Measurements from ENCODE around the gene FLOT2. TPM values are rescaled to one million over a fixed set of nuclear protein-coding genes. Genes with fewer than 3 reads are reported as not detected.

Gene FLOT2
- total and polyA plus RNA-seq, 2 of the 8 experiments (the other 6 are each of a cell fraction or from before 2014, with no cell fraction given), result 116 to 189 TPM

GRCh38 chr17:28917029-28917428, 19.5 kb upstream of the FLOT2 start:
- H3K36me3 ChIP-seq (ENCODE audit: control insufficient read depth in 2 of 4, insufficient read depth in 4 of 4, low read length in 3 of 4), result peaks cover 43 to 87% (median 84%) of the 10 kb centered on the region in 4 experiments
- no peak overlapping the region for H3K4me2 ChIP-seq (ENCODE audit: insufficient read depth in 1 of 2, low read depth in 2 of 2, low read length in 2 of 2)
- no peak overlapping the region for H3K56ac ChIP-seq (replicated peaks; ENCODE audit: insufficient read length, low read depth, low read length)
- H3K79me2 ChIP-seq (ENCODE audit: control insufficient read depth in 1 of 2, insufficient read depth in 2 of 2, low read length in 2 of 2), result 0 out of 4 replicates have a peak, but pooled peaks cover 0 to 2% of the 10 kb centered on the region in 2 experiments
- H3K18ac ChIP-seq (ENCODE audit: extremely low read depth, low read length), result no peak overlapping the region
- H3K9ac ChIP-seq (replicated peaks in 1 of 4; ENCODE audit: extremely low read depth in 1 of 4, low read depth in 3 of 4, low read length in 3 of 4), result no peak overlapping the region
- H3K4me3 ChIP-seq (ENCODE audit: extremely low read depth in 1 of 4, insufficient read depth in 2 of 4, low read depth in 3 of 4, low read length in 4 of 4), result no peak overlapping the region
- no peaks in the 10 kb centered on the region for H3K27me3 ChIP-seq (replicated peaks in 1 of 4; ENCODE audit: control insufficient read depth in 3 of 4, extremely low read depth in 1 of 4, insufficient read depth in 3 of 4, low read length in 3 of 4)
- ChIA-PET CTCF (ENCODE audit: partially characterized antibody) (interaction anchor here (0.5 to 16.4 kb wide), 17 partner anchors 7 to 215 kb away, joined by 3 to 123 read pairs (median 3); partner anchors contain the start of genes DHRS13 and TLCD1), POLR2A (ENCODE audit: partially characterized antibody) (interaction anchor here (1.0 to 2.4 kb wide), 9 partner anchors 7 to 197 kb away, joined by 3 to 7 read pairs (median 4); partner anchors contain the start of gene RPL23A)
- H2BK15ac ChIP-seq (ENCODE audit: low read length), result no peak overlapping the region
- H3K27ac ChIP-seq (ENCODE audit: low read depth, low read length), result no peak overlapping the region
- H3K4ac ChIP-seq (replicated peaks; ENCODE audit: insufficient read length, low read depth, low read length), result no peak overlapping the region
- no peak overlapping the region for H2BK5ac ChIP-seq (ENCODE audit: low read depth, low read length)
- no peak overlapping the region for H3K14ac ChIP-seq (ENCODE audit: insufficient read length)
- peaks cover 2 to 14% of the 10 kb centered on the region in 2 experiments for H4K20me1 ChIP-seq (replicated peaks in 1 of 2; ENCODE audit: control insufficient read depth in 1 of 2, insufficient read depth in 2 of 2, low read length in 2 of 2)
- WGBS, 2 experiments (ENCODE audit: extremely low coverage in 1 of 2, insufficient coverage in 1 of 2, insufficient read length in 1 of 2, insufficient replicate concordance in 2 of 2, low coverage in 1 of 2, low lambda C conversion rate in 2 of 2, missing lambda C conversion rate in 1 of 2), result 95% methylated on average over 12 of the region's 12 CpGs; no CpG with 5 or more reads in 1 of the 2 experiments
- no peak for TF ChIP-seq POU5F1 (IDR thresholded peaks at IDR 0.05; ENCODE audit: low read depth, low read length)
- H4K91ac ChIP-seq (replicated peaks; ENCODE audit: insufficient read length, low read length), result no peak overlapping the region
- no peaks in the 10 kb centered on the region for H3K4me1 ChIP-seq (replicated peaks in 1 of 4; ENCODE audit: control insufficient read depth in 3 of 4, insufficient read depth in 4 of 4, low read length in 3 of 4)
- no peak overlapping the region for H2BK12ac ChIP-seq (ENCODE audit: low read depth, low read length)
- no peak overlapping the region for H2BK120ac ChIP-seq (replicated peaks; ENCODE audit: low read depth, low read length)
- no peak overlapping the region for H2AFZ ChIP-seq (ENCODE audit: low read length)
- no peak overlapping the region for H4K8ac ChIP-seq (ENCODE audit: extremely low read depth, insufficient read depth, low read length)
- no peak for DNase-seq (ENCODE audit: low read depth in 1 of 2, low spot score in 2 of 2)
- H3K23ac ChIP-seq (ENCODE audit: insufficient read length), result no peak overlapping the region
- H4K5ac ChIP-seq (ENCODE audit: insufficient read length, low read depth, low read length), result no peak overlapping the region
- H3K9me3 ChIP-seq (ENCODE audit: insufficient read depth in 2 of 2, low read depth in 1 of 2, low read length in 1 of 2), result no peaks in the 10 kb centered on the region
- H2BK20ac ChIP-seq (ENCODE audit: low read length), result no peak overlapping the region
- H2AK5ac ChIP-seq (ENCODE audit: low read depth, low read length), result no peak overlapping the region
- no peaks in the 10 kb centered on the region for H3K23me2 ChIP-seq (ENCODE audit: low read depth, low read length)
- H3K79me1 ChIP-seq (ENCODE audit: low read depth, low read length), result peaks cover 1% of the 10 kb centered on the region; the same call in 1 of the 2 replicates
- FAIRE-seq, result no peak

All from H1 (cell line).